SK-N-SH (cell line): ENCODE data around the gene AHNAK2. TPM values are rescaled to one million over a fixed set of nuclear protein-coding genes. Genes with fewer than 3 reads are reported as not detected.
"Not testable (repeated sequence)": the region's sequence is repeated elsewhere in the genome, so short reads cannot be mapped to it uniquely, and the experiment has no call there.

Experiments used
- CTCF ChIA-PET: fragments of 300-600, 350-600 bp; formaldehyde crosslinking; extraction: SDS; loops from one replicate; lab custom pipeline; 2021; lab: Yijun Ruan, JAX
- POLR2A ChIA-PET: fragments of 350-600 bp; sonication (Branson Sonifier 250); formaldehyde crosslinking; extraction: SDS; loops from one replicate; lab custom pipeline; 2020; ENCODE audit warnings: antibody characterized with exemption, inconsistent platforms; lab: Yijun Ruan, JAX
- DNase-seq: peaks from one replicate; pipeline ENCODE4 v3.0.0; 2012
- H2AFZ ChIP-seq: fragments of 200-600 bp; sonication (generic); 2 replicates; pipeline ENCODE4 v1.8.1; 2016; ENCODE audit warnings: antibody characterized with exemption, mild to moderate bottlenecking, low read depth
- H3F3A ChIP-seq: fragments of 200-600 bp; sonication (generic); replicated peaks from 2 replicates; pipeline ENCODE3; 2016; ENCODE audit warnings: antibody characterized with exemption, mild to moderate bottlenecking; ENCODE audit not compliant: insufficient read depth
- H3K27ac ChIP-seq, 2 experiments: fragments of 200-500 bp in 1 of 2; fragments of 200-600 bp in 1 of 2; sonication (Bioruptor generic) in 1 of 2; sonication (generic), shearing (Covaris generic) in 1 of 2; 2 replicates each; pipeline versions ENCODE4 v1.5.1 to v1.6.1; 2014 to 2016; ENCODE audit warnings: low read depth in 2 of 2, inconsistent platforms in 1 of 2, low read length in 1 of 2, mild to moderate bottlenecking in 1 of 2, mixed read lengths in 1 of 2
- H3K27me3 ChIP-seq: fragments of 200-600 bp; sonication (generic), shearing (Covaris generic); 2 replicates; pipeline ENCODE4 v1.6.1; 2016; ENCODE audit warnings: mixed run types; ENCODE audit not compliant: insufficient read depth
- H3K36me3 ChIP-seq, 2 experiments: fragments of 200-500 bp in 1 of 2; fragments of 200-600 bp in 1 of 2; sonication (Bioruptor generic) in 1 of 2; sonication (generic) in 1 of 2; replicated peaks in 1 of 2; 2 replicates each; pipeline versions ENCODE3 to v1.5.1; 2014 to 2016; ENCODE audit warnings: low read length in 1 of 2, mild to moderate bottlenecking in 1 of 2; ENCODE audit not compliant: insufficient read depth in 2 of 2, control insufficient read depth in 1 of 2
- H3K4me1 ChIP-seq, 2 experiments: fragments of 200-500 bp in 1 of 2; fragments of 200-600 bp in 1 of 2; sonication (Bioruptor generic) in 1 of 2; sonication (generic), shearing (Covaris generic) in 1 of 2; 2 replicates each; pipeline versions ENCODE4 v1.5.1 to v1.6.1; 2014 to 2016; ENCODE audit warnings: low read depth in 1 of 2, low read length in 1 of 2, mixed run types in 1 of 2; ENCODE audit not compliant: insufficient read depth in 2 of 2, control insufficient read depth in 1 of 2
- H3K4me2 ChIP-seq: fragments of 200-600 bp; sonication (generic), shearing (Covaris generic); 2 replicates; pipeline ENCODE4 v1.6.1; 2017; ENCODE audit warnings: mixed run types
- H3K4me3 ChIP-seq, 2 experiments: fragments of 200-500 bp in 1 of 2; fragments of 200-600 bp in 1 of 2; sonication (Bioruptor generic) in 1 of 2; sonication (generic), shearing (Covaris generic) in 1 of 2; 2 replicates each; pipeline versions ENCODE4 v1.5.1 to v1.8.1; 2014 to 2016; ENCODE audit warnings: low read depth in 2 of 2, inconsistent platforms in 1 of 2, low read length in 1 of 2, mild to moderate bottlenecking in 1 of 2, mixed read lengths in 1 of 2, moderate library complexity in 1 of 2
- H3K79me2 ChIP-seq: fragments of 200-600 bp; sonication (generic); 2 replicates; pipeline ENCODE4 v1.8.1; 2017; ENCODE audit warnings: mild to moderate bottlenecking; ENCODE audit not compliant: insufficient read depth
- H3K9ac ChIP-seq: fragments of 200-600 bp; sonication (generic); 2 replicates; pipeline ENCODE4 v1.6.1; 2017; ENCODE audit warnings: mixed run types
- H3K9me2 ChIP-seq: fragments of 200-600 bp; sonication (generic); 2 replicates; pipeline ENCODE4 v1.6.1; 2017; ENCODE audit warnings: mixed run types
- H3K9me3 ChIP-seq: fragments of 200-600 bp; sonication (generic); 2 replicates; pipeline ENCODE4 v1.6.1; 2017; ENCODE audit warnings: mixed run types, mild to moderate bottlenecking, moderate library complexity
- H4K20me1 ChIP-seq: fragments of 200-600 bp; sonication (generic); 2 replicates; pipeline ENCODE4 v1.6.1; 2017; ENCODE audit warnings: mild to moderate bottlenecking, mixed run types; ENCODE audit not compliant: insufficient read depth
- CHD2 ChIP-seq: fragments of 150-350 bp; IDR thresholded peaks from 2 replicates; pipeline ENCODE4 v1.6.1; 2018; ENCODE audit warnings: low read length; ENCODE audit not compliant: partially characterized antibody
- CTCF ChIP-seq: fragments of 200-600 bp; sonication (generic); IDR thresholded peaks from 2 replicates; pipeline ENCODE4 v1.6.1; 2017; ENCODE audit warnings: antibody characterized with exemption, mild to moderate bottlenecking, moderate library complexity
- FOXJ3 ChIP-seq: sonication (generic); formaldehyde crosslinking; IDR thresholded peaks from 2 replicates; pipeline ENCODE4 v1.5.1; 2020; ENCODE audit warnings: mild to moderate bottlenecking, missing genetic modification reagents
- FOXM1 ChIP-seq: IDR thresholded peaks from 2 replicates; pipeline ENCODE4 v1.4.0; 2012; ENCODE audit warnings: low read depth, mild to moderate bottlenecking
- GATA2 ChIP-seq: sonication (generic); formaldehyde crosslinking; IDR thresholded peaks from 2 replicates; pipeline ENCODE4 v1.5.0; 2020; ENCODE audit warnings: mild to moderate bottlenecking, missing genetic modification reagents
- JUND ChIP-seq: IDR thresholded peaks from 2 replicates; pipeline ENCODE4 v1.4.0; 2012
- MEF2A ChIP-seq: IDR thresholded peaks from 2 replicates; pipeline ENCODE4 v1.4.0; 2012; ENCODE audit warnings: low read depth, borderline replicate concordance
- MXI1 ChIP-seq: IDR thresholded peaks from 2 replicates; pipeline ENCODE4 v1.6.1; 2012; ENCODE audit warnings: mild to moderate bottlenecking, low read depth, low read length, improper control_type of control experiment
- NFIC ChIP-seq: IDR thresholded peaks from 2 replicates; pipeline ENCODE4 v1.4.0; 2012; ENCODE audit warnings: borderline replicate concordance
- RCOR1 ChIP-seq: fragments of 150-350 bp; IDR thresholded peaks from 2 replicates; pipeline ENCODE4 v1.6.1; 2017; ENCODE audit warnings: antibody characterized with exemption, low read length
- REST ChIP-seq: IDR thresholded peaks from 2 replicates; pipeline ENCODE4 v1.6.1; 2012; ENCODE audit warnings: mild to moderate bottlenecking, low read depth, low read length, moderate library complexity
- TEAD4 ChIP-seq: IDR thresholded peaks from 2 replicates; pipeline ENCODE4 v1.4.0; 2012; ENCODE audit warnings: mild to moderate bottlenecking, borderline replicate concordance; ENCODE audit not compliant: insufficient read depth
- WGBS: methylation state at CpG from one replicate; pipeline ENCODE4 v1.1.6; 2017; ENCODE audit warnings: low lambda C conversion rate; 5-methylcytosine and 5-hydroxymethylcytosine counted together
- polyA plus RNA-seq, 3 experiments: library from polyadenylated mRNA; depleted of rRNA; stranded (reverse); fragments of >200 nt; gene quantifications; 2 replicates each; pipeline ENCODE4 v1.2.3, GENCODE V29; 2012

The AHNAK2 gene
- polyA plus RNA-seq, 1 of the 3 experiments (the other 2 are of a cell fraction), result 33.5 TPM

- peaks cover 6% of the 10 kb centered on the region; the same call in 1 of the 2 replicates for H3K79me2 ChIP-seq
- H3K4me3 ChIP-seq, result no peak overlapping the region
- H3K9ac ChIP-seq, result no peak overlapping the region
- no peaks in the 10 kb centered on the region for H3K4me1 ChIP-seq
- CTCF ChIA-PET, result no interaction called here
- H3K27ac ChIP-seq, result no peak overlapping the region
- no peak overlapping the region for H2AFZ ChIP-seq
- no peaks in the 10 kb centered on the region for H3K27me3 ChIP-seq
- WGBS, result 85% methylated on average over 7 of the region's 13 CpGs
- no peaks in the 10 kb centered on the region for H3K9me3 ChIP-seq
- TF ChIP-seq NFIC (no peak), GATA2 (CRISPR knock-in tag) (no peak), MXI1 (no peak), MEF2A (no peak), RCOR1 (no peak), REST (no peak), CHD2 (no peak), JUND (no peak), TEAD4 (no peak), FOXM1 (no peak), CTCF (no peak), FOXJ3 (CRISPR knock-in tag) (no peak)
- H3K36me3 ChIP-seq, result peaks cover 27 to 50% of the 10 kb centered on the region in 2 experiments
- POLR2A ChIA-PET, result no interaction called here
- H3F3A ChIP-seq, result no peaks in the 10 kb centered on the region
- H4K20me1 ChIP-seq, result no peaks in the 10 kb centered on the region
- no peaks in the 10 kb centered on the region for H3K9me2 ChIP-seq
- DNase-seq, result no peak
- H3K4me2 ChIP-seq, result no peak overlapping the region
Measured at GRCh38 chr14:104953097-104953496, 25.1 kb downstream of the AHNAK2 start.

GRCh38 chr14:104951863-104952657 is 26.1 kb downstream of the AHNAK2 start:
- CTCF ChIA-PET, result interaction anchor here (1.1 to 1.7 kb wide), 2 partner anchors 18 to 24 kb away, joined by 4 to 5 read pairs; no protein-coding TSS in a partner anchor
- H3K27ac ChIP-seq, H3K9ac ChIP-seq, H3K9me3 ChIP-seq, H3K79me2 ChIP-seq, H3K9me2 ChIP-seq, H3K4me3 ChIP-seq, POLR2A ChIA-PET, H3K27me3 ChIP-seq, H2AFZ ChIP-seq, H3K4me2 ChIP-seq, H3F3A ChIP-seq, H3K4me1 ChIP-seq, DNase-seq, H4K20me1 ChIP-seq: not testable (repeated sequence)
- peaks cover 17 to 44% of the 10 kb centered on the region in 2 experiments for H3K36me3 ChIP-seq
- 90% methylated on average over 13 of the region's 28 CpGs for WGBS

GRCh38 chr14:104950701-104951100 is 27.5 kb downstream of the AHNAK2 start:
- 87% methylated on average over 10 of the region's 15 CpGs for WGBS
- H3F3A ChIP-seq, POLR2A ChIA-PET, H2AFZ ChIP-seq, H3K27me3 ChIP-seq, H3K9me2 ChIP-seq, H3K4me1 ChIP-seq, H3K27ac ChIP-seq, DNase-seq, H3K4me2 ChIP-seq, H3K9ac ChIP-seq, H3K4me3 ChIP-seq, H3K79me2 ChIP-seq, H3K9me3 ChIP-seq, H4K20me1 ChIP-seq: not testable (repeated sequence)
- peaks cover 14 to 31% of the 10 kb centered on the region in 2 experiments for H3K36me3 ChIP-seq
- CTCF ChIA-PET, result interaction anchor here (1.7 kb wide), 1 partner anchor 25 kb away, joined by 5 read pairs; no protein-coding TSS in a partner anchor
